HepG2 (cell line): ENCODE measurements around the gene MRPL3. TPM values are rescaled to one million over a fixed set of nuclear protein-coding genes. Genes with fewer than 3 reads are reported as not detected.
A peak's percentile ranks its signal among the peaks of the same experiment; 100 is the strongest.

Source experiments
- EZH2 ChIP-seq: conservative IDR thresholded peaks from 2 replicates; pipeline ENCODE4 v1.6.1; 2012; ENCODE audit warnings: mild to moderate bottlenecking, low read depth, low read length, moderate library complexity
- MIXL1 ChIP-seq: IDR thresholded peaks from 2 replicates; pipeline ENCODE4 v1.6.1; 2016
- PHF20 ChIP-seq: sonication (generic); formaldehyde crosslinking; IDR thresholded peaks from 2 replicates; pipeline ENCODE4 v1.5.0; 2020; ENCODE audit warnings: mild to moderate bottlenecking, missing genetic modification reagents
- RAD21 ChIP-seq: fragments of 450-650 bp; formaldehyde crosslinking; IDR thresholded peaks from 2 replicates; pipeline ENCODE4 v1.5.0; 2020; ENCODE audit warnings: mild to moderate bottlenecking
- SMAD3 ChIP-seq: sonication (generic); formaldehyde crosslinking; IDR thresholded peaks from 2 replicates; pipeline ENCODE4 v1.4.0; 2020; ENCODE audit warnings: missing genetic modification reagents
- SMAD9 ChIP-seq: sonication (generic); formaldehyde crosslinking; IDR thresholded peaks from 2 replicates; pipeline ENCODE4 v1.5.1; 2020; ENCODE audit warnings: mild to moderate bottlenecking, missing genetic modification reagents
- SMARCC2 ChIP-seq: fragments of 450-650 bp; IDR thresholded peaks from 2 replicates; pipeline ENCODE4 v1.6.1; 2017; ENCODE audit warnings: antibody characterized with exemption, mild to moderate bottlenecking
- ZMYM4 ChIP-seq: sonication (generic); formaldehyde crosslinking; IDR thresholded peaks from 2 replicates; pipeline ENCODE4 v1.8.1; 2023; ENCODE audit warnings: mild to moderate bottlenecking, missing genetic modification reagents
- ZNF232 ChIP-seq: sonication (generic); formaldehyde crosslinking; IDR thresholded peaks from 2 replicates; pipeline ENCODE4 v1.4.0; 2020; ENCODE audit warnings: missing genetic modification reagents, borderline replicate concordance
- ZNF367 ChIP-seq: sonication (generic); formaldehyde crosslinking; IDR thresholded peaks from 2 replicates; pipeline ENCODE4 v1.4.0; 2020; ENCODE audit warnings: missing genetic modification reagents, borderline replicate concordance
- ZNF652 ChIP-seq: IDR thresholded peaks from 2 replicates; pipeline ENCODE4 v1.6.1; 2016; ENCODE audit warnings: low read depth, borderline replicate concordance
- ZNF720 ChIP-seq: sonication (generic); formaldehyde crosslinking; IDR thresholded peaks from 2 replicates; pipeline ENCODE4 v1.4.0; 2020; ENCODE audit warnings: missing genetic modification reagents
- ZNF724P ChIP-seq: sonication (generic); formaldehyde crosslinking; IDR thresholded peaks from 2 replicates; pipeline ENCODE4 v1.8.0; 2022; ENCODE audit warnings: missing genetic modification reagents, borderline replicate concordance
- ZNF737 ChIP-seq: sonication (generic); formaldehyde crosslinking; IDR thresholded peaks from 2 replicates; pipeline ENCODE4 v1.5.0; 2020; ENCODE audit warnings: missing genetic modification reagents, mild to moderate bottlenecking, borderline replicate concordance
- polyA plus RNA-seq, 8 experiments: library from polyadenylated mRNA; depleted of rRNA in 3 of 8; stranded (reverse) in 7 of 8; unstranded in 1 of 8; fragments of >200 nt; fragmentation: Illumina TruSeq in 4 of 8; extraction: Trizol in 4 of 8; gene quantifications; 2 replicates each; pipeline versions ENCODE4 v1.2.1 to v1.2.3, GENCODE V29; 2011 to 2016; ENCODE audit warnings: low read depth in 4 of 8, missing spikeins in 1 of 8, mixed read lengths in 1 of 8; ENCODE audit not compliant: insufficient read depth in 1 of 8
- total RNA-seq, 5 experiments: library from RNA; depleted of rRNA; stranded (reverse); fragments of >200 nt; fragmentation: Illumina TruSeq; extraction: Trizol; gene quantifications; 2 replicates each; pipeline ENCODE4 v1.2.3, GENCODE V29; 2016; ENCODE audit warnings: low read depth in 1 of 5
- TF ChIP-seq, protein P1 (sequence below): sonication (generic); formaldehyde crosslinking; conservative IDR thresholded peaks from 2 replicates; pipeline ENCODE4 v1.4.0; 2020; ENCODE audit warnings: missing genetic modification reagents
- TF ChIP-seq, protein P2 (sequence below): sonication (generic); formaldehyde crosslinking; IDR thresholded peaks from 2 replicates; pipeline ENCODE4 v1.9.0; 2022; ENCODE audit warnings: low read depth, missing genetic modification reagents
- TF ChIP-seq, protein P3 (sequence below): IDR thresholded peaks from 2 replicates; pipeline ENCODE4 v1.6.1; 2016
- TF ChIP-seq, protein P4 (sequence below): sonication (generic); formaldehyde crosslinking; IDR thresholded peaks from 2 replicates; pipeline ENCODE4 v1.5.0; 2020; ENCODE audit warnings: mild to moderate bottlenecking, missing genetic modification reagents
- TF ChIP-seq, protein P5 (sequence below): sonication (generic); formaldehyde crosslinking; IDR thresholded peaks from 2 replicates; pipeline ENCODE4 v1.4.0; 2020; ENCODE audit warnings: mild to moderate bottlenecking, missing genetic modification reagents
- TF ChIP-seq, protein P6 (sequence below): sonication (generic); formaldehyde crosslinking; IDR thresholded peaks from 2 replicates; pipeline ENCODE4 v1.5.0; 2020; ENCODE audit warnings: missing genetic modification reagents, mild to moderate bottlenecking, borderline replicate concordance

MRPL3 gene
- total and polyA plus RNA-seq, 2 of the 13 experiments (the other 11 are each of a cell fraction or from before 2014, with no cell fraction given): 114 to 172 TPM

DNA sequence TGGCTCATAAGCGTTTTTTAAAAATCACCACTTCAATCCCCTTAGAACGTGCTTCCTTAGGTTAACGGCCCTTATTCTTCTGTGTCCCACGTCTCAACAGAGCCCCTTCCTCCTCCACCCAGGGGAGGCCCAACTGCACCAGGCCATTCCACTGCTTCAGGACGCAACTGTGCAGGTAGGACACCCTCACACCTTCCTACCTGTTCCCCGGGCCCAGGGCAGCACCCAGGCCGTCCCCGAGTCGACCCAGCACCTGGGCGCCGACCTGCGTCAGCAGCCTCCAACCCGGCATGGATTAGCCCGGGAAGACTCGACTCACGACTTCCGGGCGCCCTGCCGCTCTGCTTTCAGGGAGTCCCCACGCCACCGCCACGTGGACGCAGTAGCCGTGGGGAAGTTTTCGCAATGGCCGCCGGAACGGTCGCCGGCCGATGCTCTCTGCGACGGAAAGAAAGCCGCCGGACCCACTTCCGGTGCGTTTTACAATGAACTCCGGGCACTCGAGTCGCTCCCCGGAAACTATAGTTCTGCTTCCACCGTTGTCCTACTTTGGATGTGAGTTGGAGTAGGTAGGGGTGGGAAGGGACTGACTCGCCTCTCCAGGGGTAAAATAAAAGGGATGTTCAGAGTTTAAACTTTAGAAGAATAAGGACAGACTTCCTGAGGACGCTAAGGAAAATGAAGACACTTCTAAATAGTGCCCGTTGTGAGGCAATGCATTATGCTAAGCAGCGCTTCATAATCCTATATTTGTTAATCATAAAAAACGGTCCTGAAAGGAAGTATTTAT is at the start of gene MRPL3 (continued):
- TF ChIP-seq, protein P1, sequence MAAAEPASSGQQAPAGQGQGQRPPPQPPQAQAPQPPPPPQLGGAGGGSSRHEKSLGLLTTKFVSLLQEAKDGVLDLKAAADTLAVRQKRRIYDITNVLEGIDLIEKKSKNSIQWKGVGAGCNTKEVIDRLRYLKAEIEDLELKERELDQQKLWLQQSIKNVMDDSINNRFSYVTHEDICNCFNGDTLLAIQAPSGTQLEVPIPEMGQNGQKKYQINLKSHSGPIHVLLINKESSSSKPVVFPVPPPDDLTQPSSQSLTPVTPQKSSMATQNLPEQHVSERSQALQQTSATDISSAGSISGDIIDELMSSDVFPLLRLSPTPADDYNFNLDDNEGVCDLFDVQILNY: peak; percentile 79
- TF ChIP-seq ZNF737 (CRISPR knock-in tag): 0 out of 2 replicates have a peak, but pooled peaks have one; percentile 89
- peak; percentile 84 for TF ChIP-seq MIXL1 (CRISPR knock-in tag)
- TF ChIP-seq, protein P2, sequence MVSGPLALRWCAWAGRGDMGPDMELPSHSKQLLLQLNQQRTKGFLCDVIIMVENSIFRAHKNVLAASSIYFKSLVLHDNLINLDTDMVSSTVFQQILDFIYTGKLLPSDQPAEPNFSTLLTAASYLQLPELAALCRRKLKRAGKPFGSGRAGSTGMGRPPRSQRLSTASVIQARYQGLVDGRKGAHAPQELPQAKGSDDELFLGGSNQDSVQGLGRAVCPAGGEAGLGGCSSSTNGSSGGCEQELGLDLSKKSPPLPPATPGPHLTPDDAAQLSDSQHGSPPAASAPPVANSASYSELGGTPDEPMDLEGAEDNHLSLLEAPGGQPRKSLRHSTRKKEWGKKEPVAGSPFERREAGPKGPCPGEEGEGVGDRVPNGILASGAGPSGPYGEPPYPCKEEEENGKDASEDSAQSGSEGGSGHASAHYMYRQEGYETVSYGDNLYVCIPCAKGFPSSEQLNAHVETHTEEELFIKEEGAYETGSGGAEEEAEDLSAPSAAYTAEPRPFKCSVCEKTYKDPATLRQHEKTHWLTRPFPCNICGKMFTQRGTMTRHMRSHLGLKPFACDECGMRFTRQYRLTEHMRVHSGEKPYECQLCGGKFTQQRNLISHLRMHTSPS: 0 out of 2 replicates have a peak, but pooled peaks have one; percentile 17
- TF ChIP-seq, protein P3, sequence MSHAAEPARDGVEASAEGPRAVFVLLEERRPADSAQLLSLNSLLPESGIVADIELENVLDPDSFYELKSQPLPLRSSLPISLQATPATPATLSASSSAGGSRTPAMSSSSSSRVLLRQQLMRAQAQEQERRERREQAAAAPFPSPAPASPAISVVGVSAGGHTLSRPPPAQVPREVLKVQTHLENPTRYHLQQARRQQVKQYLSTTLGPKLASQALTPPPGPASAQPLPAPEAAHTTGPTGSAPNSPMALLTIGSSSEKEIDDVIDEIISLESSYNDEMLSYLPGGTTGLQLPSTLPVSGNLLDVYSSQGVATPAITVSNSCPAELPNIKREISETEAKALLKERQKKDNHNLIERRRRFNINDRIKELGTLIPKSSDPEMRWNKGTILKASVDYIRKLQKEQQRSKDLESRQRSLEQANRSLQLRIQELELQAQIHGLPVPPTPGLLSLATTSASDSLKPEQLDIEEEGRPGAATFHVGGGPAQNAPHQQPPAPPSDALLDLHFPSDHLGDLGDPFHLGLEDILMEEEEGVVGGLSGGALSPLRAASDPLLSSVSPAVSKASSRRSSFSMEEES: peak; percentile 79
- TF ChIP-seq ZMYM4 (CRISPR knock-in tag): peak; percentile 95
- TF ChIP-seq, protein P4, sequence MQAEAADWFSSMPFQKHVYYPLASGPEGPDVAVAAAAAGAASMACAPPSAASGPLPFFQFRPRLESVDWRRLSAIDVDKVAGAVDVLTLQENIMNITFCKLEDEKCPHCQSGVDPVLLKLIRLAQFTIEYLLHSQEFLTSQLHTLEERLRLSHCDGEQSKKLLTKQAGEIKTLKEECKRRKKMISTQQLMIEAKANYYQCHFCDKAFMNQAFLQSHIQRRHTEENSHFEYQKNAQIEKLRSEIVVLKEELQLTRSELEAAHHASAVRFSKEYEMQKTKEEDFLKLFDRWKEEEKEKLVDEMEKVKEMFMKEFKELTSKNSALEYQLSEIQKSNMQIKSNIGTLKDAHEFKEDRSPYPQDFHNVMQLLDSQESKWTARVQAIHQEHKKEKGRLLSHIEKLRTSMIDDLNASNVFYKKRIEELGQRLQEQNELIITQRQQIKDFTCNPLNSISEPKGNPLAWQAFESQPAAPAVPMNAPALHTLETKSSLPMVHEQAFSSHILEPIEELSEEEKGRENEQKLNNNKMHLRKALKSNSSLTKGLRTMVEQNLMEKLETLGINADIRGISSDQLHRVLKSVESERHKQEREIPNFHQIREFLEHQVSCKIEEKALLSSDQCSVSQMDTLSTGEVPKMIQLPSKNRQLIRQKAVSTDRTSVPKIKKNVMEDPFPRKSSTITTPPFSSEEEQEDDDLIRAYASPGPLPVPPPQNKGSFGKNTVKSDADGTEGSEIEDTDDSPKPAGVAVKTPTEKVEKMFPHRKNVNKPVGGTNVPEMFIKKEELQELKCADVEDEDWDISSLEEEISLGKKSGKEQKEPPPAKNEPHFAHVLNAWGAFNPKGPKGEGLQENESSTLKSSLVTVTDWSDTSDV (CRISPR knock-in tag): peak; percentile 93; the same call in 1 of the 2 replicates
- no peak for TF ChIP-seq SMARCC2
- 0 out of 2 replicates have a peak, but pooled peaks have one; percentile 44 for TF ChIP-seq EZH2
- TF ChIP-seq, protein P5, sequence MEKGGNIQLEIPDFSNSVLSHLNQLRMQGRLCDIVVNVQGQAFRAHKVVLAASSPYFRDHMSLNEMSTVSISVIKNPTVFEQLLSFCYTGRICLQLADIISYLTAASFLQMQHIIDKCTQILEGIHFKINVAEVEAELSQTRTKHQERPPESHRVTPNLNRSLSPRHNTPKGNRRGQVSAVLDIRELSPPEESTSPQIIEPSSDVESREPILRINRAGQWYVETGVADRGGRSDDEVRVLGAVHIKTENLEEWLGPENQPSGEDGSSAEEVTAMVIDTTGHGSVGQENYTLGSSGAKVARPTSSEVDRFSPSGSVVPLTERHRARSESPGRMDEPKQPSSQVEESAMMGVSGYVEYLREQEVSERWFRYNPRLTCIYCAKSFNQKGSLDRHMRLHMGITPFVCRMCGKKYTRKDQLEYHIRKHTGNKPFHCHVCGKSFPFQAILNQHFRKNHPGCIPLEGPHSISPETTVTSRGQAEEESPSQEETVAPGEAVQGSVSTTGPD (CRISPR knock-in tag): no peak; the same call in 1 of the 2 replicates
- peak; percentile 95; the same call in 1 of the 2 replicates for TF ChIP-seq ZNF232
- TF ChIP-seq ZNF652 (CRISPR knock-in tag): no peak
- peak; percentile 96 for TF ChIP-seq SMAD9
- no peak for TF ChIP-seq RAD21
- TF ChIP-seq SMAD3: peak; percentile 99
- TF ChIP-seq, protein P6, sequence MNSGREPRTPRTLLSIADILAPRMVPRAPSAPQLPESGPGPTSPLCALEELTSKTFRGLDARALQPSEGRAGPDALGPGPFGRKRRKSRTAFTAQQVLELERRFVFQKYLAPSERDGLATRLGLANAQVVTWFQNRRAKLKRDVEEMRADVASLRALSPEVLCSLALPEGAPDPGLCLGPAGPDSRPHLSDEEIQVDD: 0 out of 2 replicates have a peak, but pooled peaks have one; percentile 96
- TF ChIP-seq ZNF724P (CRISPR knock-in tag): peak; percentile 83; the same call in 1 of the 2 replicates
- peak; percentile 90; the same call in 1 of the 2 replicates for TF ChIP-seq ZNF367 (CRISPR knock-in tag)
- peak; percentile 97 for TF ChIP-seq ZNF720 (CRISPR knock-in tag)
- peak; percentile 98 for TF ChIP-seq PHF20
